NCI-H2196 treated with DMSO at 0.1 percent for 48 hours (cell line): ENCODE measurements around the gene MPZL3.

Source experiments
- DNase-seq: peaks from one replicate; lab custom pipeline; 2025; ENCODE audit not compliant: unreplicated experiment; lab: John Stamatoyannopoulos, UW

Gene MPZL3

DNA sequence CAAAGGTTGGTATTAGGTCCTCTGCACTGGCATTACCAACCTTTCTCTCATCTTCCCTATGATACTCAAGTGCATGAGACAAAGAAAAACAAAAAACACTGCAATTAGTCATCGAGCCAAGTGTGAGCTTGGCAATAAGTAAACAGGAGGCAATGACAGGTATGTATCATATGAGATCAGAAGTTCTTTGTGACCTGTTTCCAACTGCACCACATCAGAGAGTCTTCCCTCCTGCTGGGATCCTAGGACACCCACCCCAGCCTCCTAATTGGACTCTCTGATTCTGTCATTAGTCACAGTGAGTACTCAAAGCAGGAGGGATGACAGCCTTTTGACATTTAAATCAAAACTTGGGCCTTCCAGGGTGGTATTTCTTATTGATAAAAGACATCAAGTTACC lies 19.5 kb downstream of the MPZL3 start:
- DNase-seq: no peak

DNA sequence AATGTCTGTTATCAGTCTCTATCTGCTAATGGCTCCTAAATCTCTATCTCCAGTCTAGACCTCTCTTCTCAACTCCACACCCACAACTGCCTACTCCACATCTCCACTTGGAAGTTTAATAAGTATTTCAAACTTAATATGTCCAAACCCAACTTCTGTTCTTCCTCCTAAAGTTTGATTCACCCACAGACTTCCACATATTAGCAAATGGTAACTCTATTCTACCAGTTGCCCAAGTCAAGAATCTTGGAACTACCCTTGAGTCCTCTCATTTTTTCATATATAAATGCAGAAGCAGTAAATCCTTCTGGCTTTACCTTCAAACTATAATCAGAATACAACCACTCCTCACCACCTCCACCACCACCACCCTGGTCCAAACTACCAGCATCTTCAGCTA lies 20.7 kb downstream of the MPZL3 start:
- DNase-seq: no peak

DNA sequence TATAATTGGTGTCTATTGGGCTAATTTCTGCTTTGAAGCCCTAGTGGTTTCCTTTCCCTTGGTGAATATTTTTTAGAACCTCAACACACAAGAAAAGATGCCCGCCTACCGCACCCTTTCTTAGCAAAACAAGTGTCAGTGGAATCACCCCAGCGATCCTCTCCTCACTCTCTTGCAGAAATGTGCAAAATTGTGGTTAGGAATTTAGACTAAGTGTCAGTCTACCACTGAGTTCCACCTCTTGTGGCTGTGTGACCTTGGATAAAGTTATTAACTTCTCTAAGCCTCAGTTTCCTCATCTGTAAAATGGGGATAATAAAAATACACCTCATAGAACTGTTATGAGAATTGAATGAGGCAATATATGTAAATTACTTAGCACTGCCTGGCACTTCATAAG lies 22.1 kb downstream of the MPZL3 start:
- no peak for DNase-seq

DNA sequence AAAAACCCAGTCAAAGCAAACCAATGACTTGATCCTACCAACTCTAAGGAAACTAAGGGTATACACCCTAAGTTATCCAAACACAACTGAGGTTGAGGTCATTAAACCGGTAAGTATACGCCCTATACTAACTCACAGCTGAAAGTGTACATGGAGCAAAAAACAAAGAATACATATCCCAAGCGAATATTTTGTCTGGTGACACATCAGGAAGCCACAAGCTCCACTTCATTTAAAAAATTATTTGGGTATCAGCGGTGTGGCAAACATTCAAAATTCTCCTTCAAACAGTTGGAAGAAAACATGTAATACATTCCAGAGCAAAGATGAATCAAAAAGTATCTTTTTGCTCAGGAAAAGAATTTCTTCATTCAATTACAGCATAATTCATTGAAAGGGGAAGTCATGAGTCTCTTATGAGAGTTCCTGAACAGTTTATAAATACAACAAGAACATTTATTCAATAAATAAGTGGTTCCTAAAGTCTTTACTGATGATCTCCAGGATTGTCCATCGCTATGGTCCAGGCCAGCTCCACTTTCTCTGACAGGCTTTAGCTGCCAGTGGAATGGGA lies 22.8 kb downstream of the MPZL3 start:
- no peak for DNase-seq

DNA sequence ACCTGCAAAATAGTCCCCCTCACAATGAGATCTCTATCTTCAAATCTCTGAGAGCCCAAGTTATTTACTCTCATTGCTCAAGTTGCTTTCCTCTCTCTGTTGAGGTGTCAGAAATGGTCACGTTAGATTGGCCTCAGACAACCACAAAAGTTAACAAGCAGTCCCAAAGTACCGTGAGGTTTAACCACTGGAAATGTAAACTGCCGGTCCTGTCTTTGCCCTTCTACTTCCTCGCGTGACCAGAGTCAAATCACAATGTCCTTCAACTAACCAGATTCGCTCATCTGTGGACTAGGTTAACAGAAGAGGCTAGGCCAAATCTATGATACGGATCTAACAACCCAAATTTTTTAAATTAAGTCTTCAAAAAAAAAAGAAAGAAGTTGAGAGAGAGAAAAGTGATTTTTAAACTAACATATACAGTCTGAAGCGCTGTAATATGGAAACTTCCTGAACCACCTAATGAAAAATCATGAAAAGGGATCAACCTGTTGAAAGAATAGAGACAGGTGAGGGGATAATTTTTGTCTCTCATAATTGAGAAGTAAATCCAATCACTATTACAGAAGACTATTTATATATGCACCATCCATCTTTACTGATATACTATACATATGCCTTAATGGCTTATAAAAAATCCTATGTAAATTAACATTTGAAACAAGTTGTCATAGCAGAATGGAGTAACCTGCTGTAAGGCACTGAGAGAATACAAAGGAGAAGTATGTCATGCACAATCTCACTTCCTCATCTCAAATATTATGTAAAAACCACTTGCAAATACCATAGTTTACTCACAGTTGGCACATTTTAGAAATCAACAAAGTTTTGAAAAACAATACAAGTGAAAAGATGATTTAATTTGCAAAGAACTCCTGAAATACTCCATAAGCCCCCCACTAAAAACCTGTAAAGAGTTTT lies 24.0 kb downstream of the MPZL3 start:
- no peak for DNase-seq

DNA sequence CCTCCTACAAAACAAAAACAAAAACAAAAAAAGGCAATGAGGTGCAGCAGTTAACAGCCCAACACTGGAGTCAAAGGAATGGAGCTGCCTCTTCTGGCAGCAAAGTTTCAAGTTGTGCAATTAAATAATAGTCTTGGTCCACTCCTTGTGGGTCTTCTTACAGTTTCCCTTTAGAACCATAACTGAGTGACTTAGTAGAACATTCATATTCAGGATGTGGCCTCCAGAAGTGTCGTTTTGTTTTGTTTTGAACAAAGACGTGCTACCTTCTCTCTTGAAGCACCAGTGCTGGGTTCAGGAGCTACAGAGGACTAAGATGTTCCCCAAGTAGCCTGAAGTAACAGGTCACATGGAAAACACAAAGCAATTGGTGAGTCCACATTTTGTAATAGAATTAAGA lies 25.4 kb downstream of the MPZL3 start:
- no peak for DNase-seq

DNA sequence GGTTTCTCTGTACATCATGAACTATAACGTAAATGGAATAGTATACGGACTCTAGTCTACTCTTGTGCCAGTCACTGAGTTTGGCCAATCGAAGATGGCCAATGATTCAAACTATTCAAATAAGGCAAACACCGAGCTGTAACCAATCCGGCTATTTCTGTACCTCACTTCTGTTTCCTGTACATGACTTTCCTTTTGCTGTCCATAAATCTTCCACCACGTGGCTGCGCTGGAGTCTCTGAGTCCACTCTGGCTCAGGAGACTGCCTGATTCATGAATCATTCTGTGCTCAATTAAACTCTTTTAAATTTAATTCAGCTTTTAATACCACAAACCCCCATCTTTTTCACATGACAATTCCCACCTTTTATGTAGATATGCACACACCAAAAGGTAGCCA lies 25.9 kb downstream of the MPZL3 start:
- DNase-seq: no peak

DNA sequence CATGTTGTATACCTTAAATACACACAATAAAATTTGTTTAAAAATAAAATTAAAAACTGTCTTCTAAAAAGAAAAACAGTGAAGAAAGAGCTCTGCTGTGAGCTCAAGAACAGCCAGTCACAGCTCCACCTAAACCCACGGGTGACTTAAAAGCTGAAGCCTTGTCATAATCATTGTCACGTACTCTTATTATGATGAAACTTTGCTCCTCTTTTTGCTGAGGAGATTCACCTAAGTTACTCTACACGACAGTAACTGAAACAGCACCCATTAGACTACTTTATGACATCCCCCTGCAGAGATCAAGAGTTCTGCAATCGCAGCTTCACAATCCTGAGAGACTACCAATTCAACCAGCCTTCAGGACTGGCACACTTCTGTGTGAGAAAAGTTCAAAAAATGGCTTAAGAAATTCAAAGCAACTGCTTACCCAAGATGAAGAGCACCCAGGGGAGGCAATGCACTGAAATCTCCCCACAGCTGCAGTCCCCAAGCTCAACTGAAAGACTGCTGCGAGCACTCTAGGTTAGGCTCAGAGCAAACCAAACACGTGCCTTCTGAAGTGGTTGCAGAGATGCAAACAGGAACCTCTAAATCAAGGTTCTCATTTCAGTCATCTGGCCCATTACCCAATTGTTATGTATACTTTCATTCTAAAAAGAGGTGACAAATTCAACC lies 27.5 kb downstream of the MPZL3 start, which contains the start of gene JAML:
Gene JAML, minus strand, starts transcription at position 501 of the 678 bp plus-strand sequence. CDS start 10,145 bp downstream, outside the sequence.
- DNase-seq: no peak

DNA sequence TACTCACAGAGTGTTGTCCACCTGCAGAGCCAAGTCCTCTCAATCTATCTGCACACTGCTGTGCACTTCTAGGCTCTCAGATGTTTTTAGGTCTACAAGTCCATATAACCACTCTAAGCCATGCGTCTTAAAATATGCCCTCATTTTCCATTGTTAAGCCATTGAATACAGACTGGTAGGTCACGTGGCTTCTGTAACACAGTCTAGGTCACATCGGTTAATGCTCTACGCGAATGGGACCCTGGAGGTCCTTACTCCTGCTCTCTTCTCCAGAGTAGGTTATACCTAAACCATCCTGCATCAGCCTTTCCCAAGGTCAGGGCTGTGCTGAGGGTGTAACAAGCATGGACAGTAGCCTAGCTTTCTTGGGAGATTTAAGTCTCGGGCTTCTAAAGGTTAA lies 28.2 kb downstream of the MPZL3 start:
- DNase-seq: no peak

DNA sequence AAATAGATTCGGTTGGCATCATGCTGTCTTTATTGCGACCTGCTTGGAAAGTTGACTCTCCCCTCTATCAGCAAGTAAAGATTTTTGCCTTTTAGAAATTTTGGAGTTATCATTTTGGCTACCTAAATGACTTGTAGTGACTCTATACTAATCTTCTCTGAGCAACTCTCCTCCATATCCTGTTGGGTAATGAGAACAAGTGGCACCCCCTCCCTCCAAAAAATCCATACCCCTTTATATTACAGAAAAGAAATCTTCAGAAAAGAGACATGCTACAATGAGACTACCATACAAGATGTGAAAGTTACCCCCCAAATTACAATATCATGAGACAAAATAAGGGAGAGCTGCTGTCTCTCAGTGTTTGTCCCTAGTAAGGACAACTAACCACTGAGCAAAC lies 28.6 kb downstream of the MPZL3 start:
- no peak for DNase-seq

DNA sequence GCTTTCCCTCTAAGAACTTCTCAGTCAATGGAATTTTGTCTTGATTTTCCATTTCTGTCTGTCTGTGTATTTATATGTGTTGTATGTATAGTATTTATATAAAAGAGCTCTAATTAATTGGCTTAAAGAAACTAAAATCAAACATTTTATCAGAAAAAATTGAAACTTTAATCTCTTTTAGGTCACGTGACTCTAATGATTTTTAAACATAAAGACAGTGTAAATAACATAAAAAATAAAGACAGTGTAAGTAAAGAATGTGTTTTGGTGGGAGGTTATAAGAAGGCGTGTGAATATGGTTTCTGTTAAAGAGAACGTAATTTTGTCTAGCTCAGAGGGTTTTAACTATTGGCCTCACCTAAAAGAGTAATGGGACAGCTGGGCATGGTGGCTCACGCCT lies 29.7 kb downstream of the MPZL3 start:
- no peak for DNase-seq

DNA sequence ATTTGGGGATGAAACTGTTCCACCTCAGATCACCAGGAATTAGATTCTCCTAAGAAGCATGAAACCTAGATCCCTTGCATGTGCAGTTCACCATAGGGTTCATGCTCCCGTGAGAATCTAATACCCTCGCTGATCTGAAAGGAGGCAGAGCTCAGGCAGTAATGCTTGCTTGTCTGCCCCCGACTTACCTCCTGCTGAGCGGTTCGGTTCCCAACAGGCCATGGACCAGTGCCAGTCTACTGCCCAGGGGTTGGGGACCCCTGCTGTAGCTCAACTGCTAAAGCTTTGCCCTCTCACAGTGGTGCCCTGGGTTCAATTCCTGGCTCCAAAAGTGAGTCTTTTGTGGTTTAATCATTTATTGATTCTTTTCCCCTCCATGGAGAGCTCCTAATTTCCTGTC lies 30.7 kb downstream of the MPZL3 start:
- no peak for DNase-seq

DNA sequence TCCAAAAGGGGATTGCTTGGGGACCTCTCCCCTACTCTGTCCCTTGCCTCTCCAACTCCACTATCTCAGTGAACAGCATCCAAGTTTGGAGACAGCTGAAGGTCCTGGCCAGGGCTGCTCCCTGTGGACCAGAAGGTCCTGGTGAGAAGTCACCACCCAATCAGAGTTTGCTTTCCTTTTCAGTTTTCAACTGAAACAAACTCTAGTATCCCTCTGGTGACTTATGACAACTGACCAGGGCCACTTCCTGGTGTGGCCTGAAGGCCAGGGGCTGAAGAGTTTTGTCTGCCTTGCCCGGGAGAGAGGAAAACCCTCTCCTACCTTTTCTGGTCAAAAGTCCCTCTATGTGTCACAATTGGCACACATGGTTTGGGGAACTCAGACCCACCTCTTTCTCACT lies 32.4 kb downstream of the MPZL3 start:
- no peak for DNase-seq

DNA sequence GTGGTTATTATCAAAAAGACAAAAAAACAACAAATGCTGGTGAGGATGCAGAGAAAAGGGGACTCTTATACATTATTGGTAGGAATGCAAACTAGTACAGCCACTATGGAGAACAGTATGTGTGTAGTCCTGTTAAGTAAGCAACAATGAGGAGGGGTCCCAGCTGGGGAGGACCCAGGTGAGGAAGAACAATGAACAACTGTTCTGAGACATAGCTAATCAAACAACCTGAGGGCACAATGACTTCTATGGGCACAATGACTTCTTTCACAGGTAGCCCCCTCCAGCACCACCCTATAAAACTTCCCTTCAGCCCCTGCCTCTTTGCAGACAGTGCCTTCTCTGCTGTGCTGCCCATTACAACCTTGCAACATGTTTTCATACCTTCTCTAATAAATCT lies 32.9 kb downstream of the MPZL3 start:
- no peak for DNase-seq

DNA sequence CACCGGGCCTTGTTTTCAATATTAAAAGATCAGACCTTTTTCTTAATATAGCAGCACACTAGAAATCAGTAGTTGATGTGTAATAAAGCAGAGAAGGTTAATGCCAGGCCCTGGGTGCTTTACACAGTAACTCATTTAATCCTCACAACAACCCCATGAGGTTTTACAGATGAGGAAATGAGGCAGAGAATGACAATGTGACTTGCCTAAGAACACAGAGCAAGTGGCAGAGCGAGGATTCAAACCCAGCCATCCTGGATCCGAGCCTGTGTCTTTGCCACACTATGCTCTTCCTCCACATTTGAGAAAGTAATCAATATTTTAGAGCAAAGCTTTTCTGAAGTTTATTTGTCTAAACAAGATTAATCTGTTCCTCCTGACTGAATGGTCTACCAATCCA lies 34.6 kb downstream of the MPZL3 start:
- DNase-seq: no peak

DNA sequence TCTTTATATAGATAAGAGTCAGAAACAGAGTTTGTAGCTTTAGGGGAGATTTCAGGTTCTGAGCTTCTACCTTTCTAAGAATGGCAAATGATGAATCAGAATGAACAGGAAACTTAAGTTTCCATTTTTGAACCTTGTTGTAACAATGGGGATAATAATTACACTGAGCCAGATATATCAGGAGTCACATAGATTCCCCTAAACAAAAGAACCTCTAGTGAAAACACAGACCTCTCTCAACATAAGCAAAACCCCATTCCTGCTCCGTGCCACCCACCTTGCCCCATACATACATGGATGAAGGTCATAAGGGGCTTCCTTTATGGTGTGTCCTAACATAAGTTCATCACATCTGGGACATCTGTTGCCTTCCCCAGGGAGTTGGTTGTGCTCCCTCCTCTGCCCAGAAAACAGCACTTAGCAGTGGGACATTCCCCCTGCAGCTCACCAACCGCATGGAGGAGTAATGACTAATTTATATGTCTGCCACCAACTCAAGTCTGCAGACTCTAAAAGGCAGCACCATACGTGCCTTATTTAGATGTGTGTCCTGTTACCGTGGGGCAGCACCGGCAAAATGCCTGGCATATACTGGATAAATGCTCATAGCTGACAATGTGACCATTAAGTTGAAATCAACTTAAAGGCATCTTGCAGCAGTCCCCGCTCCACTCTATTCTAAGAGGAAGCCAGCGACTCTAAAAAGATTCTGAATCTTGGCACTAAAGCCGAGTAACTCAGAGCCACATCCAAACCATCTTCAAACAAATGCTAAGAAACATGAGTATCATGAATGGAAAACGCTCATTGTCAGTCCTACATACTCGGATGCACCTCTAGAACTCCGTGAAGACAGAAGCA lies 35.3 kb downstream of the MPZL3 start:
- no peak for DNase-seq

DNA sequence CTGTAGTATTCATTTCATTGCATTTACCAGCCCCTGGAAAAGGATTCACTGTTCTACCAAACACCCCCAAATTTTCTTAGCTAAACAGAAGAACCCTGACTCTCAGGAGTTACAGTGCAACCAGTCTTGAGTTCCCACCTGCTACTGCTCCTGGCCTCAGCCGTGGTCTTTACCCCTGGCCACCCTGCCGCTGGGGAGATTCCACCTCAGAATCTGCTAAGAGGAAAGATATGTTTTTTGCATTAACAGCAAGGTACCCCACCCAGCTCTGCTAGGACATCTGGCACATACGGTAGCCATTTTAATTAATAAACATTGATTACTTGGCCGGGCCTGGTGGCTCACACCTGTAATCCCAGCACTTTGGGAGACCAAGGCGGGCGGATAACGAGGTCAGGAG lies 36.4 kb downstream of the MPZL3 start:
- DNase-seq: no peak

DNA sequence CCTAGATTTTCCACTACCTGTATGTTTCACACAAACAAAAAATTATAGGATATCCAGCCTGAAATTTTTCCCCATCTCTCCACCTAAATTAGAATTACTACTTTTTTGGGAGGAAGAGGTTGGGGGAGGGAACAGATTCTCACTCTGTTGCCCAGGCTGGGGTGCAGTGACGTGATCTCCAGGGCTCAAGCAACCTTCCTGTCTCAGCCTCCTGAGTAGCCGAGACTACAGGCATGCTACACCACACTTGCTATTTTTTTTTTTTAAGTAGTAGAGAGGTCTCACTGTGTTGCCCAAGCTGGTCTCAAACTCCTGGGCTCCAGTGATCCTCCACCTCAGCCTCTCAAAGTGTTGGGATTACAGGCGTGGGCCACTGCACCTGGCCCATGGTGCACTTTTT lies 36.9 kb downstream of the MPZL3 start:
- no peak for DNase-seq

DNA sequence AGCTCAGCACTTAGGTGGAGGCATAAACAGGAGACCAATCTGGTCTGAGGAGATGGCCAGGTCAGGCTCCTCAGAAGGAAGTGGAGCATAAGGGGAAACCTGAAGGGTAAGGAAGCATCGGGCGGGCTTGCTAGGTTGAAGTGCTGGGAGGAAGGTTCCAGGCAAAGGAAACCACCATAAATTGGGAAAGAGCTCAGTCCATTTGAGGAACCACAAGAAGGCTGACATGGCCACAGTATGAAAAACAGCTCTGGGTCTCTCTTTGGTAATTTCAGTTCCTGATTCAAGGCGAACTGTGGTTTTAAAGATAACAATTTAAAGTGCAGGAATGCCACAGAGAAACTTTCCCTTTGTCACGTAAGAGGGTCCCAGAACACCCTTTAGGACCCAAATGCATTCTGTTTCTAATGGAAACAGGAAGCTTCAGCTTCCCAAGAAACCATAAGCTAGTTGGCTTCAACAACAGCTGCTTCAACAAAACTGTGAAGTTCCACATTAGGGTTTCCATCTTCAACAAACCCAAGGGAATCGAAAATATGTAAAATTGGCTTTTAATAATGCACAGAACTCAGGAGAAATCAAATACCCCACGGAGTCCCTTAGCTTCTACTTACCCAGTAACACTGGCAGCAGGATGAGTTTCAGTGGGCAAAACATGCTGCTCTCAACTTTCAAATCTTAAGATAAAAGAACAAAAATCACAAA lies 37.8 kb downstream of the MPZL3 start:
- DNase-seq: no peak

DNA sequence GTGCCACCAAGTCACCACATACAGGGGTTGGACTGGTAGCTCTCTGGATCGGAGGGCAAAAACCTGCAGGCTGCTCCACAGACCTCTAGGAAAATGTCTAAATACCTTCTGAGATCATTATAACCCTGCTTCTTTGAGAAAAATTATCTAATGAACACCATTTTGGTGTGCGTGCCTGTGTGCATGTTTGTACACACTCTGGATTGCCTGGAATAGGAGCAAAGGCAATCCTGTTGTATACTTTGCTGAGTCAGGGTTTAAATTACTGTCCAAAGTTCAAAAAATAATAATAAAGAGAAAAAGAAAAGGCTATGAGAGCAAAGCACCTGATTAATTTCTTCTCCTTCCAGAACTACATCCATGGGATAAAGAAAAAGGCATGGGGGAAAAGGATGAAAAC lies 38.4 kb downstream of the MPZL3 start:
- no peak for DNase-seq

DNA sequence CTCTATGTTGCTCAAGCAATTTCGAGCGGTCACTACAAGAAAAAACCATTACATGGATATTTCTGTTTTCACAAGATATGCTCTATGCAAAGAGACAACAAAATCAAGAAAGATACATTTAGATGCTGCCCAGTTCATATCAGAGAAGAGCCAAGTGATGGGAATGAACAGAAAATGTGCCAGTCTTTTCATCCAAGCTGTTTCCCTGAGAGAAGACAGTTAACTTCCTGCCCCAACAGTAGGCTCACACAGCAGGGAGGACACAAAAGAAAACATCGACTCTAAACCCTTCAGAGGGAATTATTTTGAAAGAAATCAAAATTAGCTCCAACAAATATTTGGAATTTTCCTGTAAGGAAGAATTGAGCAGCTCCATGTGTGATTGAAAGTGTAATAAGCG lies 39.0 kb downstream of the MPZL3 start:
- DNase-seq: no peak
